Activated T-helper 9 cell treated with anti-CD3 and anti-CD28 coated beads, Interleukin-2, amount 50 U/mL, for 16 hours (primary cell): ENCODE data around the gene ZDHHC12.
"Not testable (repeated sequence)": the region's sequence is repeated elsewhere in the genome, so short reads cannot be mapped to it uniquely, and the experiment has no call there.

Experiments
- DNase-seq: peaks from one replicate; pipeline ENCODE4 v3.0.0-alpha.2; 2020; ENCODE audit warnings: low read depth

ZDHHC12 gene

GRCh38 chr9:128707446-128707845, 16.5 kb downstream of the ZDHHC12 start:
- no peak for DNase-seq

DNA sequence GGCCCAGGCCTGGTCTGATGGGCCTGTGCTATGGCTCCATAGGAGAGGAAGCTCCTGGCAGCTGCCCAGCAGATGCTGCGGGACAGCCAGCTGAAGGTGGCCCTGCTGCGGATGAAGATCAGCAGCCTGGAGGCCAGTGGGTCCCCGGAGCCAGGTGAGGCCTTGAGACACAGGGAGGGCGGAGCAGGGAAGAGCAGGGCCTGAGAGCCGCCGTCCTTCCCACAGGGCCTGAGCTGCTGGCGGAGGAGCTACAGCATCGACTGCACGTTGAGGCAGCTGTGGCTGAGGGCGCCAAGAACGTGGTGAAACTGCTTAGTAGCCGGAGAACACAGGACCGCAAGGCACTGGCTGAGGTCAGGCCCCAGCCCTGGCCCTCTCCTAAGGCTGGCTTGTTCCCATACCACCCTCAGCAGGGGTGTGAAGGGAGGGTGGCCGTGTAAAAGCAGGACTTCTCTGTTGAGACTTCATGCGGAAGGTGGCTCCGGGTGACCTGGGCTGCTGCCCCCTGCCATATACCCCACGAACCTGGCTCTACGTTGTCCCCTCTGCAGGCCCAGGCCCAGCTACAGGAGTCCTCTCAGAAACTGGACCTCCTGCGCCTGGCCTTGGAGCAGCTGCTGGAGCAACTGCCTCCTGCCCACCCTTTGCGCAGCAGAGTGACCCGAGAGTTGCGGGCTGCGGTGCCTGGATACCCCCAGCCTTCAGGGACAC, 17.1 kb downstream of the ZDHHC12 start:
- DNase-seq, result no peak

GRCh38 chr9:128706045-128706444, 17.9 kb downstream of the ZDHHC12 start:
- DNase-seq, result no peak

DNA sequence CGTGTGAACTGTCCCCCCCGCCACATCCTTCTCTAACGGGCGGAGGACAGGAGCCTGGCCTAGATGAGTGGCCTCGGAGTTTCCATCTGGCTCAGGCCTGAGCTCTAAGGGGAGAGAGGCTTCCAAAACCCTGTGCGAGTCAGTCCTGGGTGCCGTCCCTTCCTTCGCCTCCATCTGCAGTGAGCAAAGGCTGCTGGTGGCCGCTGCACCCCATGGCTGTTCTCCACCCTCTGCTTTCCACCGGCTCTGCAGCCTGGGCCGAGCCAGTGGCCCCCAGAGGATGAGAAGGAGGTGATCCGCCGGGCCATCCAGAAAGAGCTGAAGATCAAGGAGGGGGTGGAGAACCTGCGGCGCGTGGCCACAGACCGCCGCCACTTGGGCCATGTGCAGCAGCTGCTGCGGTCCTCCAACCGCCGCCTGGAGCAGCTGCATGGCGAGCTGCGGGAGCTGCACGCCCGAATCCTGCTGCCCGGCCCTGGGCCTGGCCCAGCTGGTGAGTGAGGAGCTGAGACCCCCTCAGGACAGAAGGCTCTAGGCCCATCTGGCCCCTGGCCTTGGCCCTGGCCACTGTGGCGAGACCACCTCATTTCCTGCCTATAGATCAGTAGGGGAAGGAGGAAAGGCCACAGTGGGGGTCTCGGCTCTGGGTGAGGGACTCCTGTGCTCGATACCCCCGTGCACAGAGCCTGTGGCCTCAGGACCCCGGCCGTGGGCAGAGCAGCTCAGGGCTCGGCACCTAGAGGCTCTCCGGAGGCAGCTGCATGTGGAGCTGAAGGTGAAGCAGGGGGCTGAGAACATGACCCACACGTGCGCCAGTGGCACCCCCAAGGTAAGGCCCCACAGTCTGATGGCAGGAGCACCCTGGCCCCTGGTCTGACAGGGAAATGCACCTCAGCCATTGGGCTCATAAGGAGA, 18.6 kb downstream of the ZDHHC12 start:
- no peak for DNase-seq

- DNase-seq, result no peak
These were observed 19.6 kb downstream of the ZDHHC12 start for GRCh38 chr9:128704356-128704670.

GRCh38 chr9:128703616-128704355, 20.1 kb downstream of the ZDHHC12 start:
- DNase-seq, result no peak

- DNase-seq, result no peak
These were observed 20.8 kb downstream of the ZDHHC12 start for GRCh38 chr9:128702949-128703615.

GRCh38 chr9:128702445-128702948, 21.4 kb downstream of the ZDHHC12 start, which contains the start of gene PKN3:
PKN3 (plus strand) TSS chr9:128702503; CDS start chr9:128702916, 413 bp downstream.
- DNase-seq, result peak; percentile 78

DNA sequence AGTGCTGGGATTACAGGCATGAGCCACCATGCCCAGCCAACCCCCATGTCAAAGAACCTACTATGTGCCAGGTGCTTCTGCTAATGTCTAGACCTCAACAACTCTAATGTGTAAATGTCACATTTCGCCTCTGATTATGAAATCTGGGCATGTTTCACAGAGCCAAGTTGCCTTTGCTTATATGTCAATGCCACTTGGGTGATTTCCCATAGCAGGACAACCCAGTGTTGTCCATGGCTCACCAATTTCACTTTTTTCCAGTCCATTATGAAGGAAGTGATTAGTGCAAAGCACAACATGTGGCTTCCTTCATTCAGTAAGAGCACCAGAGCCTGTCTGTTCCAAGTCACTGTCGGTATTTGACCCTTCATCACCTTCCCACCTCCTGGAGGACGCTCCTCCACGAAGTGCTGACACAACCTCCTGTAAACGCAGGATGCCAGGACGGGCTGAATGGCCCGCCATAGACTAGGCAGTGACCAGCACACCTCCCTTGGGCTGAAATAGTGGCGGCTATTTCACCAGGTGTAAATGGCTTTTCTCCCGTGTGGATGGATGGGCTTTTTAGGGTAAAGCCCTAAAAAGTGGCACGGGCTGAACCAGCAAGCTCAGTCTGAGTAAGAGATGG, 22.6 kb downstream of the ZDHHC12 start:
- DNase-seq, result no peak

GRCh38 chr9:128699096-128699795, 24.7 kb downstream of the ZDHHC12 start:
- not testable (repeated sequence) for DNase-seq

GRCh38 chr9:128696923-128697707, 26.8 kb downstream of the ZDHHC12 start:
- no peak for DNase-seq

GRCh38 chr9:128694344-128694743, 29.6 kb downstream of the ZDHHC12 start:
- DNase-seq, result no peak

- DNase-seq, result not testable (repeated sequence)
These were observed 30.2 kb downstream of the ZDHHC12 start for GRCh38 chr9:128693738-128694137.

DNA sequence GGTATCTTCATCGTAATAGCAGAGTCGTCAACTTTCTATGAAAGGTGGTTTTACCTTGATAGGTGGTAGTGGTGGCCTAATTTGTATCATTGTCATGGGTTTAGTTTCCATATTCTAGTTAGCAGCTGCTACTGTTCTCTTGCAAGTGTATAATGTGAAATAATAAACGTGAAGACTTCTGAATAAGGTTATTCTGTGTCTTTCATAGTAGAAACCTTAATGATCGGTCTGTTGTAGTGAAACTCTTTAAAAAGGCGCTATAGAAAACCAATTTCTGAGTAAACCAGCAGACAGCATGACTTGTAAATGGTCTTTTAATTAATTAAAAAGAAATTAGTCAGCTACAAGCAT, 33.3 kb downstream of the ZDHHC12 start:
- no peak for DNase-seq

- DNase-seq, result peak; percentile 41
These were observed 33.9 kb downstream of the ZDHHC12 start for GRCh38 chr9:128689820-128690683.

- DNase-seq, result no peak
These were observed 34.6 kb downstream of the ZDHHC12 start for GRCh38 chr9:128689293-128689774.

DNA sequence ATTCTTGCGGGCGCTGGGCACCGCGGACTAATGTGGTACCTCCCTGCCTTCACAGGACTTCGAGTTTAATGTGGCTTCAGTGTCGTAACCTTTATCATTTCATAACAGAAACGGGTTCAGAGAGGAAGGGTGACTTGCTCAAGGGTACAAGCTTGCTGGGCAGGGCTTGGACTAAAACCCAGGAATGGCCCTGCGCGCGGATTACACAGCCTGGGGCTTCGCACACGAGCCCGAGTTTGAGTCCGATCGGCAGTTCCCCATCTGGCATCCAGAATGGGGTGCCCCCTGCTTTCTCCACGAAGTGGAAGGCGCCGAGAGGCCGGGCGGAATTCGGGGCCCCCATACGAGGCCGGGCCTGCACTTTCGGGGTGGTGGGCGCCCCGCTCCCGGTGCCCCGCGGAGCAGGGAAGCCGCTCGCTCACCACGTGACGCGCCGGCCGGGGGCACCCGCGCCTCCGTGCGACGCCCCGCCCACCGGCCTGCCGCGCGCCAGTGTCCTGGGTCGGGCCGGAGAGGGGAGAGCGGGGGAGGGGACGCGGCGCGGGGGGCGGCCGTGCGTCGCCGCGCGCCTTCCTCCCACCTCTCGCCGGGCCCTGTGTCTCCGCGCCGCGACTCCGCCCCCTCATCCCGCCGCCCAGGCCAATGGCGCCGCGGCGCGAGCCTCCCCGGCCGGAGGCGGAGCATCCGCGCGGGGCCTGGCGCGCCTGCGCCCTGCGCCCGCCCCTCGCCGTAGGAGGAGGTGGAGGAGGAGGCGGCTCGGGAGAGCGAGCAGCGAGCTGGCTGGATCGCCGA, 35.2 kb downstream of the ZDHHC12 start, which contains the start of gene SET:
Gene SET, plus strand, starts transcription at position 722 of the 792 bp plus-strand sequence. CDS start 361 bp downstream, outside the sequence.
- peak; percentile 90 for DNase-seq

- no peak for DNase-seq
These were observed 36.5 kb downstream of the ZDHHC12 start for GRCh38 chr9:128687453-128687852.
